SK-N-SH (cell line): ENCODE results near the gene TCEAL9. TPM values are rescaled to one million over a fixed set of nuclear protein-coding genes. Genes with fewer than 3 reads are reported as not detected.

Experiments used
- CTCF ChIA-PET: fragments of 300-600, 350-600 bp; formaldehyde crosslinking; extraction: SDS; loops from one replicate; lab custom pipeline; 2021; lab: Yijun Ruan, JAX
- POLR2A ChIA-PET: fragments of 350-600 bp; sonication (Branson Sonifier 250); formaldehyde crosslinking; extraction: SDS; loops from one replicate; lab custom pipeline; 2020; ENCODE audit warnings: antibody characterized with exemption, inconsistent platforms; lab: Yijun Ruan, JAX
- DNase-seq: peaks from one replicate; pipeline ENCODE4 v3.0.0; 2012
- H2AFZ ChIP-seq: fragments of 200-600 bp; sonication (generic); 2 replicates; pipeline ENCODE4 v1.8.1; 2016; ENCODE audit warnings: antibody characterized with exemption, mild to moderate bottlenecking, low read depth
- H3F3A ChIP-seq: fragments of 200-600 bp; sonication (generic); replicated peaks from 2 replicates; pipeline ENCODE3; 2016; ENCODE audit warnings: antibody characterized with exemption, mild to moderate bottlenecking; ENCODE audit not compliant: insufficient read depth
- H3K27ac ChIP-seq, 2 experiments: fragments of 200-500 bp in 1 of 2; fragments of 200-600 bp in 1 of 2; sonication (Bioruptor generic) in 1 of 2; sonication (generic), shearing (Covaris generic) in 1 of 2; 2 replicates each; pipeline versions ENCODE4 v1.5.1 to v1.6.1; 2014 to 2016; ENCODE audit warnings: low read depth in 2 of 2, inconsistent platforms in 1 of 2, low read length in 1 of 2, mild to moderate bottlenecking in 1 of 2, mixed read lengths in 1 of 2
- H3K27me3 ChIP-seq: fragments of 200-600 bp; sonication (generic), shearing (Covaris generic); 2 replicates; pipeline ENCODE4 v1.6.1; 2016; ENCODE audit warnings: mixed run types; ENCODE audit not compliant: insufficient read depth
- H3K36me3 ChIP-seq, 2 experiments: fragments of 200-500 bp in 1 of 2; fragments of 200-600 bp in 1 of 2; sonication (Bioruptor generic) in 1 of 2; sonication (generic) in 1 of 2; replicated peaks in 1 of 2; 2 replicates each; pipeline versions ENCODE3 to v1.5.1; 2014 to 2016; ENCODE audit warnings: low read length in 1 of 2, mild to moderate bottlenecking in 1 of 2; ENCODE audit not compliant: insufficient read depth in 2 of 2, control insufficient read depth in 1 of 2
- H3K4me1 ChIP-seq, 2 experiments: fragments of 200-500 bp in 1 of 2; fragments of 200-600 bp in 1 of 2; sonication (Bioruptor generic) in 1 of 2; sonication (generic), shearing (Covaris generic) in 1 of 2; 2 replicates each; pipeline versions ENCODE4 v1.5.1 to v1.6.1; 2014 to 2016; ENCODE audit warnings: low read depth in 1 of 2, low read length in 1 of 2, mixed run types in 1 of 2; ENCODE audit not compliant: insufficient read depth in 2 of 2, control insufficient read depth in 1 of 2
- H3K4me2 ChIP-seq: fragments of 200-600 bp; sonication (generic), shearing (Covaris generic); 2 replicates; pipeline ENCODE4 v1.6.1; 2017; ENCODE audit warnings: mixed run types
- H3K4me3 ChIP-seq, 2 experiments: fragments of 200-500 bp in 1 of 2; fragments of 200-600 bp in 1 of 2; sonication (Bioruptor generic) in 1 of 2; sonication (generic), shearing (Covaris generic) in 1 of 2; 2 replicates each; pipeline versions ENCODE4 v1.5.1 to v1.8.1; 2014 to 2016; ENCODE audit warnings: low read depth in 2 of 2, inconsistent platforms in 1 of 2, low read length in 1 of 2, mild to moderate bottlenecking in 1 of 2, mixed read lengths in 1 of 2, moderate library complexity in 1 of 2
- H3K79me2 ChIP-seq: fragments of 200-600 bp; sonication (generic); 2 replicates; pipeline ENCODE4 v1.8.1; 2017; ENCODE audit warnings: mild to moderate bottlenecking; ENCODE audit not compliant: insufficient read depth
- H3K9ac ChIP-seq: fragments of 200-600 bp; sonication (generic); 2 replicates; pipeline ENCODE4 v1.6.1; 2017; ENCODE audit warnings: mixed run types
- H3K9me2 ChIP-seq: fragments of 200-600 bp; sonication (generic); 2 replicates; pipeline ENCODE4 v1.6.1; 2017; ENCODE audit warnings: mixed run types
- H3K9me3 ChIP-seq: fragments of 200-600 bp; sonication (generic); 2 replicates; pipeline ENCODE4 v1.6.1; 2017; ENCODE audit warnings: mixed run types, mild to moderate bottlenecking, moderate library complexity
- H4K20me1 ChIP-seq: fragments of 200-600 bp; sonication (generic); 2 replicates; pipeline ENCODE4 v1.6.1; 2017; ENCODE audit warnings: mild to moderate bottlenecking, mixed run types; ENCODE audit not compliant: insufficient read depth
- CHD2 ChIP-seq: fragments of 150-350 bp; IDR thresholded peaks from 2 replicates; pipeline ENCODE4 v1.6.1; 2018; ENCODE audit warnings: low read length; ENCODE audit not compliant: partially characterized antibody
- FOXJ3 ChIP-seq: sonication (generic); formaldehyde crosslinking; IDR thresholded peaks from 2 replicates; pipeline ENCODE4 v1.5.1; 2020; ENCODE audit warnings: mild to moderate bottlenecking, missing genetic modification reagents
- FOXM1 ChIP-seq: IDR thresholded peaks from 2 replicates; pipeline ENCODE4 v1.4.0; 2012; ENCODE audit warnings: low read depth, mild to moderate bottlenecking
- GABPA ChIP-seq: IDR thresholded peaks from 2 replicates; pipeline ENCODE4 v1.4.0; 2012; ENCODE audit warnings: low read depth, mild to moderate bottlenecking
- GATA2 ChIP-seq: sonication (generic); formaldehyde crosslinking; IDR thresholded peaks from 2 replicates; pipeline ENCODE4 v1.5.0; 2020; ENCODE audit warnings: mild to moderate bottlenecking, missing genetic modification reagents
- JUND ChIP-seq: IDR thresholded peaks from 2 replicates; pipeline ENCODE4 v1.4.0; 2012
- POLR2AphosphoS5 ChIP-seq: IDR thresholded peaks from 2 replicates; pipeline ENCODE4 v1.6.1; 2012; ENCODE audit warnings: low read depth, low read length
- RAD21 ChIP-seq: IDR thresholded peaks from 2 replicates; pipeline ENCODE4 v1.6.1; 2012; ENCODE audit warnings: mild to moderate bottlenecking, low read length
- RFX5 ChIP-seq: IDR thresholded peaks from 2 replicates; pipeline ENCODE4 v1.6.1; 2012; ENCODE audit warnings: mild to moderate bottlenecking, improper control_type of control experiment, low read length
- SMC3 ChIP-seq: IDR thresholded peaks from 2 replicates; pipeline ENCODE4 v1.6.1; 2012; ENCODE audit warnings: low read depth, low read length, improper control_type of control experiment
- TCF12 ChIP-seq: IDR thresholded peaks from 2 replicates; pipeline ENCODE4 v1.4.0; 2012
- WGBS: methylation state at CpG from one replicate; pipeline ENCODE4 v1.1.6; 2017; ENCODE audit warnings: low lambda C conversion rate; 5-methylcytosine and 5-hydroxymethylcytosine counted together
- polyA plus RNA-seq, 3 experiments: library from polyadenylated mRNA; depleted of rRNA; stranded (reverse); fragments of >200 nt; gene quantifications; 2 replicates each; pipeline ENCODE4 v1.2.3, GENCODE V29; 2012
- TF ChIP-seq, protein P1 (sequence below): IDR thresholded peaks from 2 replicates; pipeline ENCODE4 v1.6.1; 2012; ENCODE audit warnings: mild to moderate bottlenecking, low read depth, low read length, moderate library complexity
- TF ChIP-seq, protein P2 (sequence below): IDR thresholded peaks from 2 replicates; pipeline ENCODE4 v1.4.0; 2012; ENCODE audit warnings: low read depth
- TF ChIP-seq, protein P3 (sequence below): fragments of 200-600 bp; sonication (generic); IDR thresholded peaks from 2 replicates; pipeline ENCODE4 v1.6.1; 2017; ENCODE audit warnings: antibody characterized with exemption, mild to moderate bottlenecking, moderate library complexity

TCEAL9 gene
- polyA plus RNA-seq, 1 of the 3 experiments (the other 2 are of a cell fraction) = 27.7 TPM

DNA sequence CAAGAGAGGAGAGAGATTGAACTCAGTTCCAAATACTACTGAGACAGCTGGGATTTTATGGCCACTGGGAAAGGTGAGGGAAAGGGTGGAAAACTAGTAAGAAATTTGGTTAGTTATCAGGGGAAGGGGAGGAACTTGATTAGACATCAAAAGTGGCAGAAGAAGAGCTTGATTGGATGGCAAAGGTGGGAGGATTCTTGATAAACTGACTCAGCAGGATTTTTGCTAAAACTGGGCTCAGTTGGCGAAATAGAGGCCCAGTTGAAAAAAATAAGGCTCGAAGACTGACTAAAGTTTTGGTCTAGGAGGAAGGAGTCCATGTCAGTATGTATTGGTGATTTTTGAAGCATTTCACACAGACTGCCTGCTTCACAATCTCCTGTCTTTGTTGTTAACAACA, 30.0 kb downstream of the TCEAL9 start:
- CTCF ChIA-PET = interaction anchor here (1.1 to 1.2 kb wide), 2 partner anchors 12 to 20 kb away, joined by 3 read pairs; no protein-coding TSS in a partner anchor

DNA sequence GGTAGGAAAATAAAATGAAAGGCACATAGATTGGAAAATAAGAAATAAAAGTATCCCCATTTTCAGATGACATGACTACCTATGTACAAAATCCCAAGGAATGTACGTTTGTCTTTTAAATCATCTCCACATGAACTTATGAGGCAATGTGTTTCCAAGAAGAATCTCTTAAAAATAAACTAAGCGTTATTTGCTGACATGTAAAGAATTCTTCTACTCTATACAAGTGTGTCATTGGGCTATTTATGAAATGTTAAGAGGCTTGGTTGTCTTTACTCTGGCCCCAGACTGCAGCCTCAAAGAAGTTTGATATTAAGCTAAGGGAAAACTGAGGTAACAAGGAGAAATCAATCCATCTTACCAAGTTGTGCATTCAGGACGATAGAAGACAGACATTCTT, 37.2 kb downstream of the TCEAL9 start:
- Histone ChIP-seq H3K4me3 (no peak overlapping the region), H3K27ac (no peak overlapping the region), H2AFZ (no peak overlapping the region), H3K9ac (no peak overlapping the region), H3K4me2 (no peak overlapping the region), H3K79me2 (no peaks in the 10 kb centered on the region), H3K36me3 (no peaks in the 10 kb centered on the region), H3F3A (peaks cover 4% of the 10 kb centered on the region), H4K20me1 (no peaks in the 10 kb centered on the region), H3K9me2 (no peaks in the 10 kb centered on the region), H3K9me3 (no peaks in the 10 kb centered on the region), H3K27me3 (no peaks in the 10 kb centered on the region; the same call in 1 of the 2 replicates), H3K4me1 (no peaks in the 10 kb centered on the region)
- WGBS = 39% methylated on average over 3 of the region's 3 CpGs
- POLR2A ChIA-PET = no interaction called here
- DNase-seq = no peak
- TF ChIP-seq RAD21 (no peak), GATA2 (no peak), FOXM1 (no peak), POLR2AphosphoS5 (no peak)
- TF ChIP-seq, protein P1, sequence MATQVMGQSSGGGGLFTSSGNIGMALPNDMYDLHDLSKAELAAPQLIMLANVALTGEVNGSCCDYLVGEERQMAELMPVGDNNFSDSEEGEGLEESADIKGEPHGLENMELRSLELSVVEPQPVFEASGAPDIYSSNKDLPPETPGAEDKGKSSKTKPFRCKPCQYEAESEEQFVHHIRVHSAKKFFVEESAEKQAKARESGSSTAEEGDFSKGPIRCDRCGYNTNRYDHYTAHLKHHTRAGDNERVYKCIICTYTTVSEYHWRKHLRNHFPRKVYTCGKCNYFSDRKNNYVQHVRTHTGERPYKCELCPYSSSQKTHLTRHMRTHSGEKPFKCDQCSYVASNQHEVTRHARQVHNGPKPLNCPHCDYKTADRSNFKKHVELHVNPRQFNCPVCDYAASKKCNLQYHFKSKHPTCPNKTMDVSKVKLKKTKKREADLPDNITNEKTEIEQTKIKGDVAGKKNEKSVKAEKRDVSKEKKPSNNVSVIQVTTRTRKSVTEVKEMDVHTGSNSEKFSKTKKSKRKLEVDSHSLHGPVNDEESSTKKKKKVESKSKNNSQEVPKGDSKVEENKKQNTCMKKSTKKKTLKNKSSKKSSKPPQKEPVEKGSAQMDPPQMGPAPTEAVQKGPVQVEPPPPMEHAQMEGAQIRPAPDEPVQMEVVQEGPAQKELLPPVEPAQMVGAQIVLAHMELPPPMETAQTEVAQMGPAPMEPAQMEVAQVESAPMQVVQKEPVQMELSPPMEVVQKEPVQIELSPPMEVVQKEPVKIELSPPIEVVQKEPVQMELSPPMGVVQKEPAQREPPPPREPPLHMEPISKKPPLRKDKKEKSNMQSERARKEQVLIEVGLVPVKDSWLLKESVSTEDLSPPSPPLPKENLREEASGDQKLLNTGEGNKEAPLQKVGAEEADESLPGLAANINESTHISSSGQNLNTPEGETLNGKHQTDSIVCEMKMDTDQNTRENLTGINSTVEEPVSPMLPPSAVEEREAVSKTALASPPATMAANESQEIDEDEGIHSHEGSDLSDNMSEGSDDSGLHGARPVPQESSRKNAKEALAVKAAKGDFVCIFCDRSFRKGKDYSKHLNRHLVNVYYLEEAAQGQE = no peak
- CTCF ChIA-PET = no interaction called here

More for the DNA sequence above, 30.0 kb downstream of the TCEAL9 start:
- Histone ChIP-seq H3K4me2 (no peak overlapping the region), H3K27ac (no peak overlapping the region), H3K36me3 (no peaks in the 10 kb centered on the region), H3K4me1 (no peaks in the 10 kb centered on the region), H3K9ac (no peak overlapping the region), H3K9me3 (no peaks in the 10 kb centered on the region), H3K27me3 (no peaks in the 10 kb centered on the region; the same call in 1 of the 2 replicates), H4K20me1 (no peaks in the 10 kb centered on the region), H3K9me2 (no peaks in the 10 kb centered on the region), H2AFZ (no peak overlapping the region), H3F3A (no peaks in the 10 kb centered on the region), H3K79me2 (no peaks in the 10 kb centered on the region), H3K4me3 (no peak overlapping the region)
- DNase-seq = no peak
- WGBS = 32% methylated on average over 2 of the region's 2 CpGs
- POLR2A ChIA-PET = no interaction called here
- TF ChIP-seq RFX5 = no peak
- TF ChIP-seq GABPA = no peak
- no peak for TF ChIP-seq FOXJ3
- TF ChIP-seq CHD2 = no peak
- no peak for TF ChIP-seq TCF12
- TF ChIP-seq, protein P2, sequence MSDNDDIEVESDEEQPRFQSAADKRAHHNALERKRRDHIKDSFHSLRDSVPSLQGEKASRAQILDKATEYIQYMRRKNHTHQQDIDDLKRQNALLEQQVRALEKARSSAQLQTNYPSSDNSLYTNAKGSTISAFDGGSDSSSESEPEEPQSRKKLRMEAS = no peak
- no peak for TF ChIP-seq SMC3
- TF ChIP-seq JUND = no peak
- TF ChIP-seq, protein P3, sequence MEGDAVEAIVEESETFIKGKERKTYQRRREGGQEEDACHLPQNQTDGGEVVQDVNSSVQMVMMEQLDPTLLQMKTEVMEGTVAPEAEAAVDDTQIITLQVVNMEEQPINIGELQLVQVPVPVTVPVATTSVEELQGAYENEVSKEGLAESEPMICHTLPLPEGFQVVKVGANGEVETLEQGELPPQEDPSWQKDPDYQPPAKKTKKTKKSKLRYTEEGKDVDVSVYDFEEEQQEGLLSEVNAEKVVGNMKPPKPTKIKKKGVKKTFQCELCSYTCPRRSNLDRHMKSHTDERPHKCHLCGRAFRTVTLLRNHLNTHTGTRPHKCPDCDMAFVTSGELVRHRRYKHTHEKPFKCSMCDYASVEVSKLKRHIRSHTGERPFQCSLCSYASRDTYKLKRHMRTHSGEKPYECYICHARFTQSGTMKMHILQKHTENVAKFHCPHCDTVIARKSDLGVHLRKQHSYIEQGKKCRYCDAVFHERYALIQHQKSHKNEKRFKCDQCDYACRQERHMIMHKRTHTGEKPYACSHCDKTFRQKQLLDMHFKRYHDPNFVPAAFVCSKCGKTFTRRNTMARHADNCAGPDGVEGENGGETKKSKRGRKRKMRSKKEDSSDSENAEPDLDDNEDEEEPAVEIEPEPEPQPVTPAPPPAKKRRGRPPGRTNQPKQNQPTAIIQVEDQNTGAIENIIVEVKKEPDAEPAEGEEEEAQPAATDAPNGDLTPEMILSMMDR = no peak
